AG04450 (cell line): ENCODE measurements around the gene INSYN1. TPM values are rescaled to one million over a fixed set of nuclear protein-coding genes. Genes with fewer than 3 reads are reported as not detected.
"Not testable (repeated sequence)": the region's sequence is repeated elsewhere in the genome, so short reads cannot be mapped to it uniquely, and the experiment has no call there.

ENCODE experiments used
- CTCF ChIA-PET: fragments of 300-600, 350-600 bp; formaldehyde crosslinking; extraction: SDS; loops from one replicate; lab custom pipeline; 2022; ENCODE audit warnings: antibody characterized with exemption, inconsistent platforms; lab: Charles Lee
- POLR2A ChIA-PET: fragments of 350-600 bp; formaldehyde crosslinking; extraction: SDS; loops from one replicate; lab custom pipeline; 2021; ENCODE audit warnings: antibody characterized with exemption, inconsistent platforms; lab: Yijun Ruan, JAX
- DNase-seq: peaks from one replicate; pipeline ENCODE4 v3.0.0-alpha.2; 2011; ENCODE audit warnings: low read depth, low spot score
- H3K27ac ChIP-seq: one replicate; pipeline ENCODE4 v1.5.1; 2012; ENCODE audit warnings: low read depth, low read length, control low read depth
- H3K27me3 ChIP-seq: one replicate; pipeline ENCODE4 v1.6.0; 2012; ENCODE audit warnings: low read length; ENCODE audit not compliant: control insufficient read depth, insufficient read depth
- H3K4me3 ChIP-seq: 2 replicates; pipeline ENCODE4 v1.5.1; 2011; ENCODE audit warnings: mild to moderate bottlenecking, low read depth, low read length, control low read depth
- H3K9me3 ChIP-seq: 2 replicates; pipeline ENCODE4 v1.5.1; 2012; ENCODE audit warnings: low read length; ENCODE audit not compliant: control insufficient read depth, insufficient read depth
- polyA plus RNA-seq: library from polyadenylated mRNA; depleted of rRNA; stranded (reverse); fragments of >200 nt; gene quantifications from 2 replicates; pipeline ENCODE4 v1.2.3, GENCODE V29; 2011
- TF ChIP-seq, protein P1 (sequence below): IDR thresholded peaks from 2 replicates; pipeline ENCODE4 v1.5.1; 2011; ENCODE audit warnings: low read depth, low read length, control low read depth, inconsistent platforms

Gene INSYN1
- polyA plus RNA-seq, 1 experiment = 0.29 TPM

- DNase-seq = no peak
- ChIA-PET CTCF (no interaction called here), POLR2A (no interaction called here)
- Histone ChIP-seq H3K9me3 (no peaks in the 10 kb centered on the region; the same call in 1 of the 2 replicates), H3K27ac (no peak overlapping the region), H3K4me3 (no peak overlapping the region), H3K27me3 (peaks cover 21% of the 10 kb centered on the region)
- TF ChIP-seq, protein P1, sequence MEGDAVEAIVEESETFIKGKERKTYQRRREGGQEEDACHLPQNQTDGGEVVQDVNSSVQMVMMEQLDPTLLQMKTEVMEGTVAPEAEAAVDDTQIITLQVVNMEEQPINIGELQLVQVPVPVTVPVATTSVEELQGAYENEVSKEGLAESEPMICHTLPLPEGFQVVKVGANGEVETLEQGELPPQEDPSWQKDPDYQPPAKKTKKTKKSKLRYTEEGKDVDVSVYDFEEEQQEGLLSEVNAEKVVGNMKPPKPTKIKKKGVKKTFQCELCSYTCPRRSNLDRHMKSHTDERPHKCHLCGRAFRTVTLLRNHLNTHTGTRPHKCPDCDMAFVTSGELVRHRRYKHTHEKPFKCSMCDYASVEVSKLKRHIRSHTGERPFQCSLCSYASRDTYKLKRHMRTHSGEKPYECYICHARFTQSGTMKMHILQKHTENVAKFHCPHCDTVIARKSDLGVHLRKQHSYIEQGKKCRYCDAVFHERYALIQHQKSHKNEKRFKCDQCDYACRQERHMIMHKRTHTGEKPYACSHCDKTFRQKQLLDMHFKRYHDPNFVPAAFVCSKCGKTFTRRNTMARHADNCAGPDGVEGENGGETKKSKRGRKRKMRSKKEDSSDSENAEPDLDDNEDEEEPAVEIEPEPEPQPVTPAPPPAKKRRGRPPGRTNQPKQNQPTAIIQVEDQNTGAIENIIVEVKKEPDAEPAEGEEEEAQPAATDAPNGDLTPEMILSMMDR = no peak
Observed at GRCh38 chr15:73740152-73741048, 12.8 kb downstream of the INSYN1 start.

- Histone ChIP-seq H3K9me3 (no peaks in the 10 kb centered on the region; the same call in 1 of the 2 replicates), H3K27ac (no peak overlapping the region), H3K4me3 (no peak overlapping the region), H3K27me3 (peaks cover 21% of the 10 kb centered on the region)
- TF ChIP-seq, protein P1 = no peak
- ChIA-PET CTCF (no interaction called here), POLR2A (no interaction called here)
- DNase-seq = no peak
Observed at GRCh38 chr15:73737535-73737934, 15.6 kb downstream of the INSYN1 start.

DNA sequence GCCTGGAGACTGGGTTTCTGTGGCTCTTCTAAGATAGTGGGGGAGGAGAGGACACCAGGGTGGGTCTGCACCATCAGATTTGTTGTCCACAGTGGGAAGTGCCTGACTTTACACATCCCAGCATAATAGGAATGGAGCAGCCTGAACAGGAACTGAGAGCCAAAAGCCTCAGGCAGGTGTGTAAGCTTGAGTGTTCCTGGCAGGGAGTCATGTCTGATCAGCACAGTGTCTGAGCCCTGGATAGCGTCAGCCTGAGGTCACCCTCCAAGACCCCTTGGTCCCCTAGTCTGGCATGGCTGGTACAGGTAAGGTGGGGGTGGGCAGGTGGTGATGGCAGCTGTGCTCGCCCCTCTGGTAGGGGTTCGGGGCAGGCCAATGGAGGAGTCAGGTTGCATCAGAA is 20.2 kb downstream of the INSYN1 start:
- TF ChIP-seq, protein P1 = no peak
- DNase-seq = no peak
- ChIA-PET POLR2A (no interaction called here), CTCF (no interaction called here)
- Histone ChIP-seq H3K9me3 (no peaks in the 10 kb centered on the region; the same call in 1 of the 2 replicates), H3K27me3 (peaks cover 13% of the 10 kb centered on the region), H3K4me3 (no peak overlapping the region), H3K27ac (no peak overlapping the region)

DNA sequence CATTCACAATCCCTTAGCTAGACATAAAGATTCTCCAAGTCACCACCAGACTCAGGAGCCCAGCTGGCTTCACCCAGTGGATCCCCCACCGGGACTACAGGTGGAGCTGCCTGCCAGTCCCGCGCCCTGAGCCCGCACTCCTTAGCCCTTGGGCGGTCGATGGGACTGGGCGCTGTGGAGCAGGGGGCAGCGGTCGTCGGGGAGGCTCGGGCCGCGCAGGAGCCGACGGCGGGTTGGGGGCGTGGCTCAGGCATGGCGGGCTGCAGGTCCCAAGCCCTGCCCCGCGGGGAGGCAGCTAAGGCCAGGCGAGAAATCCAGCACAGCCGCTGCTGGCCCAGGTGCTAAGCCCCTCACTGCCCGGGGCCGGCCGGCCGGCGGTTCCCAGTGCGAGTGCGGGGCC is 21.1 kb downstream of the INSYN1 start:
- POLR2A ChIA-PET = not testable (repeated sequence)

DNA sequence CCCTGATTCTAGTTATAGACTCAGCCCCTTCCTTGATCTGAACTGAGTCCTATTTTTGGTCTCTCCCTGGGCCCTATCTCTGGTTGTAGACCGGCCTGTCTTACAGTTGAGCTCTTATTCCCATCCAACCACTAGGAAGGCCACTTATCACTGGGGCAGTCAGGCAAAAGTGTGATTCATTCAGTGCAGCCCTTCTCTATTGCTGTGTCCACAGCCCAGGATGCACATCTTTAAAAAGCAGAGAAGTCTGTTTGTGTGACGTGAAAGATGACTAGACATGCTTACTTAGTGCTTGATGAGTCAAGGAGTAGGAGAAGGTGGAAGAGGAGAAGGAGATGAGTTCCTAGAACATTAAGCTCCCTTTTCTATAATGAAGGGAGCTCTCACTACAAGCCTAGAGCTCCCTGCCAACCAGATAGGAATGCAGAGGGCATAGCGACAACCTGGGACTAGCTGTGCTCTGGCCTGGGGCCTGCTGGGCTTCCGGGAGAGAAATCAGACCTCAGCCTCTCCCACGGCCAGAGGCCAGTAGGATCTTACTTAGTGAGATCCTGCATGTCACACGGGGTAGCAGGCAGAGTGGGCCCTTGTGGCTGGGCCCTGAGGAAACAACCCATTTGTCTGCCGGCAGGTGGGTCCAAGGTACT is 25.7 kb downstream of the INSYN1 start:
- ChIA-PET POLR2A (interaction anchor here (1.3 kb wide), 1 partner anchor 44 kb away, joined by 4 read pairs; no protein-coding TSS in a partner anchor), CTCF (interaction anchor here (0.5 to 3.3 kb wide), 6 partner anchors 9 to 419 kb away, joined by 3 to 17 read pairs (median 4); no protein-coding TSS in a partner anchor)
- H3K27ac ChIP-seq = no peak overlapping the region
- peak; percentile 52 for DNase-seq
- H3K4me3 ChIP-seq = no peak overlapping the region
- no peaks in the 10 kb centered on the region; the same call in 1 of the 2 replicates for H3K9me3 ChIP-seq
- TF ChIP-seq, protein P1 = no peak
- H3K27me3 ChIP-seq = peaks cover 9% of the 10 kb centered on the region

More for the DNA sequence above, 21.1 kb downstream of the INSYN1 start:
- DNase-seq, H3K9me3 ChIP-seq, H3K27me3 ChIP-seq, H3K4me3 ChIP-seq, H3K27ac ChIP-seq, CTCF ChIA-PET: not testable (repeated sequence)
